Vagina (tissue), 2 donors: Measurements from ENCODE around the gene NLRP3. TPM values are rescaled to one million over a fixed set of nuclear protein-coding genes. Genes with fewer than 3 reads are reported as not detected.
"Not testable (repeated sequence)": the region's sequence is repeated elsewhere in the genome, so short reads cannot be mapped to it uniquely, and the experiment has no call there.

Experiments used
- DNase-seq, 2 donors: peaks; one replicate each; pipeline ENCODE4 v3.0.0-alpha.2; 2017; ENCODE audit errors: extremely low spot score in 2 of 2
- H3K27ac ChIP-seq: fragments of 200-600 bp; sonication (generic); one replicate; pipeline ENCODE4 v1.5.1; 2019
- H3K27me3 ChIP-seq: fragments of 200-600 bp; sonication (generic); one replicate; pipeline ENCODE4 v1.5.1; 2019
- H3K36me3 ChIP-seq, 2 donors: fragments of 200-600 bp; sonication (generic); one replicate each; pipeline ENCODE4 v1.5.1; 2017 to 2019
- H3K4me1 ChIP-seq: fragments of 200-600 bp; sonication (generic); one replicate; pipeline ENCODE4 v1.5.1; 2019
- H3K4me3 ChIP-seq, 2 donors: fragments of 200-600 bp; sonication (generic); 1 replicate in 1 of 2; 2 replicates in 1 of 2; pipeline ENCODE4 v1.5.1; 2016 to 2019
- H3K9me3 ChIP-seq: fragments of 200-600 bp; sonication (generic); one replicate; pipeline ENCODE4 v1.5.1; 2019
- CTCF ChIP-seq, 3 experiments: fragments of 450-650 bp in 2 of 3; fragments of 200-600 bp in 1 of 3; sonication (generic) in 1 of 3; IDR thresholded peaks; one replicate each; pipeline ENCODE4 v1.5.1; 2017 to 2019; ENCODE audit warnings: antibody characterized with exemption in 3 of 3, mild to moderate bottlenecking in 2 of 3, moderate library complexity in 2 of 3
- POLR2A ChIP-seq, 2 donors: fragments of 450-650 bp; IDR thresholded peaks; one replicate each; pipeline ENCODE4 v1.6.1; 2017; ENCODE audit warnings: antibody characterized with exemption in 2 of 2, mild to moderate bottlenecking in 2 of 2, moderate library complexity in 2 of 2
- POLR2AphosphoS5 ChIP-seq, 2 donors: sonication (generic); formaldehyde crosslinking; IDR thresholded peaks; one replicate each; pipeline ENCODE4 v1.9.0; 2017; ENCODE audit warnings: antibody characterized with exemption in 2 of 2, mild to moderate bottlenecking in 2 of 2, low read depth in 1 of 2; ENCODE audit not compliant: insufficient read depth in 1 of 2
- intact Hi-C: fragments of 100-400 bp; cut with DNase I; formaldehyde crosslinking; loops from one replicate; pipeline ENCODE4 v1.15.1; 2023
- total RNA-seq: library from RNA; depleted of rRNA; stranded (reverse); fragments of >200 nt; gene quantifications from one replicate; pipeline ENCODE4 v1.2.3, GENCODE V29; 2016

The NLRP3 gene
- total RNA-seq, 1 donor from 2014 or later: 1.7 TPM

- Histone ChIP-seq H3K4me3 (no peak overlapping the region), H3K9me3 (no peaks in the 10 kb centered on the region), H3K27ac (no peak overlapping the region), H3K4me1 (no peaks in the 10 kb centered on the region), H3K36me3 (no peaks in the 10 kb centered on the region), H3K27me3 (no peaks in the 10 kb centered on the region)
- no peak for DNase-seq
- no peak for TF ChIP-seq CTCF (IDR thresholded peaks at IDR 0.05)
- TF ChIP-seq POLR2A (IDR thresholded peaks at IDR 0.05): no peak
- no peak for TF ChIP-seq POLR2AphosphoS5 (IDR thresholded peaks at IDR 0.05; ENCODE audit: insufficient read depth in 1 of 2, low read depth in 1 of 2)
- intact Hi-C loops: no loop called here
Measured at GRCh38 chr1:247474367-247474766, 58.4 kb downstream of the NLRP3 start.

GRCh38 chr1:247475793-247476192 is 59.8 kb downstream of the NLRP3 start:
- H3K4me3 ChIP-seq: no peak overlapping the region
- H3K36me3 ChIP-seq: no peaks in the 10 kb centered on the region
- H3K9me3 ChIP-seq: no peaks in the 10 kb centered on the region
- no peaks in the 10 kb centered on the region for H3K27me3 ChIP-seq
- no peaks in the 10 kb centered on the region for H3K4me1 ChIP-seq
- no peak overlapping the region for H3K27ac ChIP-seq
- no peak for DNase-seq
- TF ChIP-seq POLR2AphosphoS5 (IDR thresholded peaks at IDR 0.05; ENCODE audit: insufficient read depth in 1 of 2, low read depth in 1 of 2): no peak
- TF ChIP-seq CTCF (IDR thresholded peaks at IDR 0.05): no peak
- TF ChIP-seq POLR2A (IDR thresholded peaks at IDR 0.05): no peak
- intact Hi-C loops: no loop called here

GRCh38 chr1:247476328-247477058 is 60.5 kb downstream of the NLRP3 start:
- DNase-seq, intact Hi-C loops, H3K9me3 ChIP-seq, H3K27me3 ChIP-seq, H3K27ac ChIP-seq, H3K4me1 ChIP-seq, H3K4me3 ChIP-seq, H3K36me3 ChIP-seq: not testable (repeated sequence)

- Histone ChIP-seq H3K9me3 (no peaks in the 10 kb centered on the region), H3K27ac (peak overlapping the region; percentile 21), H3K4me3 (no peak overlapping the region), H3K36me3 (no peaks in the 10 kb centered on the region), H3K4me1 (no peaks in the 10 kb centered on the region), H3K27me3 (no peaks in the 10 kb centered on the region)
- DNase-seq: no peak
- intact Hi-C loops: no loop called here
- TF ChIP-seq POLR2AphosphoS5 (IDR thresholded peaks at IDR 0.05; ENCODE audit: insufficient read depth in 1 of 2, low read depth in 1 of 2) (no peak), CTCF (IDR thresholded peaks at IDR 0.05) (no peak), POLR2A (IDR thresholded peaks at IDR 0.05) (no peak)
Measured at GRCh38 chr1:247482747-247483146, 66.8 kb downstream of the NLRP3 start.

GRCh38 chr1:247487057-247487456 is 71.1 kb downstream of the NLRP3 start:
- intact Hi-C loops: no loop called here

More at GRCh38 chr1:247487057-247487456, 71.1 kb downstream of the NLRP3 start:
- Histone ChIP-seq H3K4me1 (no peaks in the 10 kb centered on the region), H3K27ac (no peak overlapping the region), H3K4me3 (no peak overlapping the region), H3K27me3 (no peaks in the 10 kb centered on the region), H3K9me3 (no peaks in the 10 kb centered on the region), H3K36me3 (no peaks in the 10 kb centered on the region)
- DNase-seq: no peak
- no peak for TF ChIP-seq POLR2AphosphoS5 (IDR thresholded peaks at IDR 0.05; ENCODE audit: insufficient read depth in 1 of 2, low read depth in 1 of 2)
- peak in 2 of 3 experiments; percentile 5 to 33 for TF ChIP-seq CTCF (IDR thresholded peaks at IDR 0.05)
